Right lobe of liver (tissue), 5 donors: ENCODE results near the gene C19orf38. TPM values are rescaled to one million over a fixed set of nuclear protein-coding genes. Genes with fewer than 3 reads are reported as not detected.

ENCODE experiments used
- microRNA-seq, 2 donors: library from miRNA; unstranded; fragments of <30 nt; microRNA quantifications; one replicate each; pipeline ENCODE4, GENCODE V29; 2019 to 2020
- small RNA-seq, 2 experiments: library from RNA; depleted of rRNA; stranded (forward); fragments of <200 nt; gene quantifications; one replicate each; pipeline ENCODE3, GENCODE V24; 2016
- total RNA-seq, 6 experiments: library from RNA; depleted of rRNA in 2 of 6; stranded (reverse); fragments of >200 nt in 2 of 6; fragmentation: NEBNext Ultra II Directional in 3 of 6; extraction: Animal tissue kit (Norgen Biotek cat#: 25700) in 3 of 6; gene quantifications; one replicate each; pipeline versions ENCODE4 v1.1.0 to v1.2.4, GENCODE V29; 2016 to 2023
- donor health status: DM: no; HTN: no; CAD: no.
- donor health status: DM: no; HTN: no; CAD: no.
- donor health status: DM: no; HTN: yes; CAD: no.
- donor health status: DM: no; HTN: yes; CAD: no.

Gene C19orf38
- total RNA-seq, 6 experiments from 2014 or later, result 0.58 to 2.7 (median 1.4) TPM

Small RNA genes lying within 50 kb of the gene (microRNA-seq; reads per million reads assigned to microRNA genes)
- gene MIR199A1 (0 reads per million in 2 donors), gene MIR6793 (0 reads per million in 2 donors)

Small RNA genes lying within 50 kb of the gene (small RNA-seq; reads per million reads assigned to genes)
- gene MIR199A1 (0 reads per million in 2 experiments), gene MIR6793 (0 reads per million in 2 experiments)

Other genes with a start within 250 kb of the C19orf38 start
- 10 to 100 TPM; 11.7 to 18.5 (median 15.6) TPM for gene SLC44A2, start 222.9 kb upstream of the C19orf38 start, total RNA-seq
- gene ILF3, start 194.1 kb upstream of the C19orf38 start, total RNA-seq, result 10 to 100 TPM; 40.0 to 82.3 (median 54.8) TPM
- 10 to 100 TPM; 19.0 to 30.2 (median 26.8) TPM for gene QTRT1, start 147.0 kb upstream of the C19orf38 start, total RNA-seq
- gene DNM2, start 130.3 kb upstream of the C19orf38 start, total RNA-seq, result 10 to 100 TPM; 54.0 to 86.9 (median 68.3) TPM
- 10 to 100 TPM; 19.1 to 24.1 (median 21.7) TPM for gene TMED1, start 12.2 kb upstream of the C19orf38 start, total RNA-seq
- 10 to 100 TPM; 13.7 to 20.5 (median 17.5) TPM for gene CARM1, start 23.1 kb downstream of the C19orf38 start, total RNA-seq
- 10 to 100 TPM; 23.5 to 46.1 (median 31.4) TPM for gene YIPF2, start 80.2 kb downstream of the C19orf38 start, total RNA-seq
- gene TIMM29, start 80.4 kb downstream of the C19orf38 start, total RNA-seq, result 10 to 100 TPM; 10.2 to 15.7 (median 11.6) TPM
- 10 to 100 TPM; 26.3 to 45.8 (median 27.7) TPM for gene SMARCA4, start 112.6 kb downstream of the C19orf38 start, total RNA-seq
- gene LDLR, start 241.0 kb downstream of the C19orf38 start, total RNA-seq, result 100 to 1,000 TPM in 1 of 6 experiments, 10 to 100 TPM in 4, 1 to 10 TPM in 1; 8.6 to 117 (median 26.8) TPM